Stimulated activated CD8-positive, alpha-beta memory T cell treated with anti-CD3 and anti-CD28 coated beads, Interleukin-15, amount 100 ng/mL, for 24 hours (primary cell): ENCODE results near the gene ARHGAP15.

Experiments used
- DNase-seq: peaks from one replicate; pipeline ENCODE4 v3.0.0-alpha.2; 2020; ENCODE audit warnings: low read depth

ARHGAP15 gene

DNA sequence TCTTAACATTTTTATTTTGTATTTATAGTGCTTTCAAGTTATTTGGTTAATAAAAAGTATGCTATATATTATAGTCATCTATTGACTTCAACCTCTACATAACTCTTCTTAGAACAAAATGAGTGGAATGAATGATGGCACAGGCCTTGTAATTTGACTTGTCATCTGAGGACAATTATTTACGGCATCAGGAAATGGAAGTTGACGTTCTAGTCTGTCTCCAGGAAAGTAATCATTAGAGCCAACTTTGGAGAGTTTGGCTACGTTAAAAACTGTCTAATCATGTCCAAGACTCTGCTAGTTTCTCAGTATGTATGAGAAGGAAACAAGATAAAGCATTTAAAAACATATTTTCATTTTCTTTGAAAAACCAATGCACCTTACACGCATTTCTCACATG, 353.6 kb downstream of the ARHGAP15 start:
- DNase-seq: no peak

DNA sequence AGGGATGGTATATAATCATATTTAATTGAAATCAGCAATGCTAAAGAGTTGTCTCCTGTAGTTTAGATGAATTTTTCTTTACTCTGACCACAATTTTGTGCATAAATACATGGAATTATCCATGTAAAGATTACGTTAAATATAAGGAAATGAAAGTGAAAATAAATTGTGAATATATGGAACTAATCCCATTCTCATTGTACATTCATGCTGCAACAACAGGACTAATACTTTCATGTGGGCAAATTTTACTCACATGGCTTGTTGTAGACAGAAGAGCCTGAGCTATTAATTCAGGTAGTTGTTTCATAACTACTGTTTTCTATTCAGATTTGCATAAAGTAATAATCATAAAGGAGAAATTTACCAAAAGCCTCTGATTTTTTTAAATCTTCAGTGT, 357.8 kb downstream of the ARHGAP15 start:
- no peak for DNase-seq

DNA sequence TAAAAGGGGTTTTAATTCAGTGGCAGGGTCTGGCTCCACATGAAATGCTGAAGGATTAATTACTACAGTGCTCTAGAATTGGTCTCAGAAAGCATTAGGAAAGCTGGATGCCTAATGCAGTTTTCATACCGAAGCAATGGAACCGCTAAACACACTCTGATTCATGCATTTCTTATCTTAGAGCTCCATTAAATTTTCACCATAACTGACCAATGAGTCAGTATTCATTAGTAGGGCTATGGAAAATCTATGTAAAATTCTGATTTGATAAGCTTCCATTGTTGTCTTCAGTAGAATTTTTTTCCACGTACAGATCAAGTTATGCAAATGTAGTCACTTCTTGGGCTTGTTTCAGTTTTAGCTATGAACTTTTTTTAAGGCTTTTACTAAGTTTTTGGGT, 359.9 kb downstream of the ARHGAP15 start:
- no peak for DNase-seq

DNA sequence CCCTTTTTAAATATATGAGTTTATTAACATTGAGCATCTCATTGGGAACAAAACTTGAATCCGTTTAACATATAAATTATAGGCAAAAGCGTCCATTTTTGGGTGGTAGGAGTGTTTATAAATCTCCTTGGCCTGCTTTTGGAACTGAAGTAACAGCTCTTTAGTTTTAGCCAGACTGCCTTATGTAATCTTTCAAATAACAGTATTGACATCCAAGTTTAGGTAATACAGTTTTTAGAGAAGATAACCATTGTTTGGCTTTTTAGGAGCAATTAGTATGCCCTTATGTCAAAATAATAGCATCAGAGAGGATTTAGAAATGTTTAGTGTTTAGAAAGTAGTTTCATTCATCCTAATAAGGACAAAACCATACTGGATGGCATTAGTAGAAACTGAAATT, 361.9 kb downstream of the ARHGAP15 start:
- DNase-seq: no peak

DNA sequence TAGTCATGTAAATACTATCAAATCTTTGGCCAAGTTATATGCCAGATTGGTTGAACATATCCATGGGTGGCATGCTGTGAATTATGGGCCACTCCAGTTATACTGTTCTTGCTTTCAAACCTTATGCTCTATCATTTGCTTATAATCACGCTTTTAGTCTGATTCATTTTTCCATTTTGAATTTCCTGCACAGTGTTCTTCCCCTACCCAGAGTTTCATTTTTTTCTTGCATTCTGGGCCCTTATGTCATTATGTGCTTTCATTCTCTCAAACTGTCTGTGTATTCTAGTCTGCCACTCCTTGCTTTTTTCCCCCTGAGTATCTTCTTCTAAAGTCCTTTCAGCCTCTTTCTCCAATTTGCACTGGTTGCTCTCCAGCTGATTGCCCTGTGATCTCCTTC, 364.1 kb downstream of the ARHGAP15 start:
- DNase-seq: no peak

DNA sequence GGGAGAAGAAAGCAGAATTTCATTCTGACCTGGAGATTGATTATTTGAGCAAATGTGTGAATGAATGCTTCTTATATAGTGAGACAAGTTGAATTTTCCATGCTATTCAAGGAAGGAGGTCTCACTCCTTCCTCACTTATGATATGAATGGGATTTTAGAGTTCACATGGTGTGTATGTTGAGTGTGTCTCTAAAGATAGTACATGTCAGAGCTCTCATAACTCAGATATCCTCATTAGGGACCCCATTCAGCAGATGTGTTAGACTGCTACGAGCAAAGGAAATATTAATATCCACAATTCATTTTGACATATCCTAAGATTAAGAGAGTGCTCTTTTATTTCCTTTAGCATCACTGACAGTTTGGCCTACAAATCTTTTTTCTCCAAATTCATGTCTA, 368.5 kb downstream of the ARHGAP15 start:
- no peak for DNase-seq

DNA sequence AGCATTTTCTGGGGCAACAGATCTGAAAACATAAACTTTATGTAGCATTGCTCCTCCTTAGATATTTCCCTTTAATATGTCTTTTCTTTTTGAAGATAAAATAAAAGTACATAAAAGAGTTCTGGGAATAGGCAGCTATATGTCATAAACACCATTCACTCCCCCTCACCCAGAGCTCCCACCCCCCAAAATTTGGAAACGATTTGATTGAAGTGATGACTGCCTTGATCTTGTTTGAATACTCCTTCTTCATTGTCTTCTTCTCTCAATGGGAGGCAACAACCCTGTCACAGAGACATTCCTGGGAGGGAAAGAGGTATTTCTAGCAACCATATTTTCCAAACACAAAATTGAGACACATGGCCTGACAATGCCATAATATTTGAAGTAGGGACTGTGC, 369.3 kb downstream of the ARHGAP15 start:
- DNase-seq: no peak

DNA sequence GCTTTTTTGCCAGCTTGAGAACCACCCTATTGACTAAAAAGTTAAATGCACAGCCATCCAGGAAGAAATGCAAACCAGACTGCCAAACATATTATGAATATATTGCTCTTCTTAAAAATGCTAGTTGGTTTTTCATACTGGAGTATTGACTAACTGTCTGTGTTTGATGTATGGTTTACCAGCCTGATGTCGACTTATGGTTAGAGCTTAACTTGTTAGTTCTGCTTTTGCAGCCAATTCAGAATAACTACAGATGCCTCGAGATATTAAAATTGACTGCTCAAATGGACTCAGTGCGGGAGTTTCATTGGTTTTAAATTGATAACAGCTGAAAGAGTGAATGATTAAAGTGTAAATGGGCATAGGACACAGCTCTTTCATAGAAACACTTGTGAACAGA, 369.8 kb downstream of the ARHGAP15 start:
- DNase-seq: no peak

DNA sequence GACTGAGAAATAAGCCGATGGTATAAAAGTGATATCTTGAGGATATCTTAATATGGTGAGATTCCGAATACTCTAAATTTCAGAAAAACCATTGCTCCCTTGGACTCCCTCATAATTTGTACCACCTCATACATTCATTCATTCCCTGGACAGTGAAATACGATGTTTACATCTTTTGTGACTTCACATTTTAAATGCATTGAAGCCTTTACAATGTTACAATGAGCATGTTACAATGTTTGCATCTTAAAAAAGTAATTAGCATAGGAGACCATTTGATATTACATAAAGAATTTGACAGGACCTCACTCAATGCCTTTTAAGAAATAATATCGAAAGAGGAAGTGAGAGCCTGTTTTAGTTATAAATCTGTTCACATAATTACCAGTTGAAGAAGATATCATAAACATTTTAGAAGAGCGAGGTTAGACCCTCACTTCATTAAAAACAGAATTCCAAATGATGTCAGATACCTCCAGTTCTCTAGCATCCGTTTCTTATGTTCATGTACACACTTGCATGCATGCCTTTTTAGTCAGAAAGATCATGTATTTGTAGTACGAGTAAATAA, 372.0 kb downstream of the ARHGAP15 start:
- no peak for DNase-seq

DNA sequence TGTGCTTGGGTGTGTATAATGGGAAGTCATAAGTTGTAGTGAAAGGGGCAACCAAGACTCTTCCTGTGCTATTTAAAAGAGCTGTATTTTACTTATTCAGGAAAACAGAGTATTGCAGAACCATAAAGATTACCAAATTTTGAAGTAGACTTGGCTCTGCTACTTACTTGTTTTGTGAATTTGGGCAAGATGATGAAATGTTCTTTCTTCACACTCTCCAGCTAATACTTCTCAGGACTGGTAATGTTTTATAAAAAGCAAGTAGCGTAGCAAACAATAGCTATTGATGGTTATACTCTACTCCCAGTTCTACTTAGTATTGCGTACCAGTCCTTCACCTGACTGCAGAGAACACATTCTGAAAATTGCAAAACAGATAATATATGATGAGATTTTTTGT, 374.1 kb downstream of the ARHGAP15 start:
- no peak for DNase-seq

DNA sequence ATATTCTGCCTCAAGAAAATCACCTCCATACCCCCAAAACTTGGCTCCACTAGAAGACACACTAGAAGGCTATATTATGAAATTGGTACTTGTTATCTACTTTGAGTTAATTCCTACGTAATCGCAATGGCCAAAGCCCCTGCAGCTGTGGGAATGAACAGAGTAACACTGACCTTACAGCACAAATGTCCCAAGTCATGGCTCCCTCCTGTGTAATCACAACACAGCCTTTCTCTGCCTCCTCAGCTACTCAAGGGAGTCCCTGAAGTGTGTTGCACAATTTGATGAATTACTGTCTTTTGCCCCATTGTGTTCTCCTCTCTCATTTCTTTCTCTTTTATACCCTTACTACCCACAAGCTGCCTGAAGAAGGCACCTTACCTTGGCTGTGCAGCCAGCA, 375.2 kb downstream of the ARHGAP15 start:
- DNase-seq: no peak

DNA sequence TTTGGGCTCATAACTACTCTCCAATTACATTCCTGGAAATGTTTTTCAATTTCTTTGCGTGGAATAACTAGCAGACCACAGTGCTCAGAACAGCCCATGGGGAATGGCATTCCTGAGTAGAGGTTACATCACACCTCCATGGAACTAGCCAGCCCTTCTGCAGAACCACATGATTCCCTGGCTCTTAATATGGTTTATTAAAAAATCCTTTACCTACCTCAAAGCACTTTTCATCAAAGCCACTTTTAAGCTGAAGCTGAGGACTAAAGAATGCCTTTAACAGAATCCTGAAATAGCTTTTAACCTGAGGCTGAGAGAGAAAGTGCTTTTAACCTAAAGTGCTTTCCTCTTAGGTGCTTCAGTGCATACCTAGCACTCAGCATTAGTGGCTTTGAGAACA, 376.3 kb downstream of the ARHGAP15 start:
- no peak for DNase-seq

DNA sequence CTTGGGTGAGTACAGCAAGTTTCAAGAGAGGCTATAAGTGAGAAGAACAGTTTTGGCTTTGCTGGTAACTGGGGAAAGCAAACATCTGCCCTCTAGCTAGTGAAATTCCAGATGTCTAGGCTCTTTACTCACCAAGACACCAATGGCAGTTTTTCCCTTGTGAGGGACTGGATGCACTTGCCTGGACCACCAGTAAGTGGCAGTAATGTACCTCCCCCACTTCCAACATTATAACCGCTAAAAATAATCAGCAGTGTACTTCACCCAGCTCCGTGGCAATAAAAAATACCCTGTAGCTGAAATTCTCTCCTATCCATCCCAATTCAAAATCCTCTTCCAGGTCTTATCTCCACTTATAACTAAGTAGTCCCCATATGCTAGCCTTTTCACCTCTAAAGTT, 383.9 kb downstream of the ARHGAP15 start:
- no peak for DNase-seq

DNA sequence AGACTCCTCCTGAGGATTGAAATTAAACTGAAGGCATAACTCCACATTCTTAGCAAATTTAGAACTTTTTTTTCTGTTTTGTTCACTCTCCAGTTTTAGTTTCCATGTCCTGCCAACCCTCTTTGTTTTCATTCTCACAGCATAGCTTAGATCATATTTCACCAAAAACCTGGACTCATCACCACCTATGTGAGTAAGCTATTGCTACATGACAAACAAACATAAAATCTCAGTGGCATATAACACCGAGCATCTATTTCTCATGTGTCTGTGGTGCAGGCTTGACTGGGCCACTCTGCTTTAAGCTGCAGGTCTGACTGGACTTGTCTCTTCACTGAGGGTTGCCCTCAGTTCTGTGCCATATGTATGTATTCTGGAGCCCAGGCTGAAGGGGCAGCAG, 385.2 kb downstream of the ARHGAP15 start:
- DNase-seq: no peak

DNA sequence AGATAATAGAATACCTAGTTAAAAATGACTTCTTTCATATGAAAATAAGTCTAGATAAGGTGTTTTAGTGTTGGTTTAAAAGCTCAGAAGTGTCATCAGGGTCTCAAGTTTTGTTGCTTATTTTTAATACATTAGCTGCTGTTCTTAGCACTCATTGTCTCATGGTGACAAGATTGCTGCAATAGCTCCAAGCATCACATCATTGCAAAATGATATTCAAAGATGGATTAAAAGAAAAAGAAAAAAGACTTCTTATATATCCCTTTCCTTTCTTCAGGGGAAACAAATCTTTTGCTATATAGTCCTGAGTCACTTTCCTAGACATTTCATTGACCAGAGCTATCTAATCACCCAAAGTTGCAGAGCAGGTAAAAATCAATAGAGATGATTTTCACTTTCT, 386.1 kb downstream of the ARHGAP15 start:
- DNase-seq: no peak

DNA sequence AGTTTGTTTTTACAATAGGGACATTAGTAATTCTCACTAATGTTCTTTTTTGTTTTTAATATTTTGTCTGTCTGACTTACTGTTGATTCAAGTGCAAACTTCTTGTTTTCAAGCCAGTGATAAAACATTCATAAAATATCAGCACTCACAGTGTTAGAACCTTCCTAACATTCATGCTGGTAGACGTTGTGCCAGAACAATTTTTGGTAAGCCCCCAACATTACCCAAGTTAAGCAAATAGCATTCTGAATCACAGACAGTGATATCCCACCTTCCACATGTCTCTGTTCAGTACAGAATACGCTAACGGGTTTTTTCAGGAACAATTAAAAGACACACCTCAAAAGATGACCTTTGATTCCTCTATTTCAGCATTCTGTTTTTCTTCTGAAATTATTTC, 390.3 kb downstream of the ARHGAP15 start:
- DNase-seq: no peak

DNA sequence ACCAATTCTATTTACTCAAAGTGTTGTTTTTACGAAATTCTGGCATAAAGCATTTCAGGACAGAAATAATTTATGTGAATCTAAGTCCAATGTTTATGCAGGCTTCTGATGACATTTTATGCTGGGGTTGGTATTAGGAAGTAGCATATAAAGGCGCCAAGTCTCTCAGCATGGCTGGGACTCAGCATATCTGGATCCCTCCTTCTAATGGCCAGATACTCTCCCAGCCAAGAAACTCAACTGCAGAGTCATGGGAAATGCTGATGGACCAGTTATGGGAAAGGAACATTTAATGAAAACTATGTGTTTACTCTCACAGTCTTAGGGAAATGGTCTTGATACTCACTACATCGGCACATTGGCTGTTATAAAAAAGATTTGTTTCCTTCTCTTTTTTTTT, 392.2 kb downstream of the ARHGAP15 start:
- DNase-seq: no peak

DNA sequence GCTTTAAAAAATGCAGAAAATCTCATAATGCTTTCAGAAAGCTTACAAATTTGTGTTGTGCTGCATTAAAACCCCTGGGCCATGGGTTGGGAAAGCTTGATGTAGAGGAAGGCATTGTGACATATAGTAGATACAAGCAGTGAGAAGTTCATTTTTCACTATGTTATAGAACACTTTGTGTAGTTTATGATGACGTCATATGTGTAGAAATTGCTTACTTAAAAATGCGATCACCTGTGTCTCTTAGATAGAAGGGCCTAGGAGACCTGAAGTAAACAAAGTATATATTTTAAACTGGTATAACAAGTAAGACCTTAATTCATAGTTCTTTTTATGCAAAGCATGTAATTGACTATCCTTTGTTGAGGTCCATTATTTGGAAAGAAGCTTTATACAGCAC, 393.5 kb downstream of the ARHGAP15 start:
- no peak for DNase-seq

DNA sequence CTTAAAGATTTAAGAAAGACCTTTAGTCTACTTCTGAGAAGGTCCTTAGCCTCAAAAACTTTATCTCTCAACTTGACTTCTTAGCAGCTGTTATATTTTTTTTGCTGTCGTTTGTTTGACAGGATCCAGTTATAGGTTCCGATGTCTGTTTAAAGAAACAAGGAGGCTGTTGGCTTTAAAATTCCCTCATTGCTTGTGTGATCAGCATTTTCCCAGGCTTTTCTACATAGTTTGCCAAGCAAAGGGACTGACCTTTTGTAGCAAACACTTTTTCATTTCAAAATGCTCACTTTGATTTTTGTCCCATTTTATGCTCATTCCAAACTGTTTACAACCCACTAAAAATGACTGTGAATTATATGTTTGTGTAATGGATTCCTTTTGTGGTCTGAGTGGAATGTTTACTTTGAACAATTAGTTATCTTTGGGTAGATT, 394.9 kb downstream of the ARHGAP15 start:
- no peak for DNase-seq

DNA sequence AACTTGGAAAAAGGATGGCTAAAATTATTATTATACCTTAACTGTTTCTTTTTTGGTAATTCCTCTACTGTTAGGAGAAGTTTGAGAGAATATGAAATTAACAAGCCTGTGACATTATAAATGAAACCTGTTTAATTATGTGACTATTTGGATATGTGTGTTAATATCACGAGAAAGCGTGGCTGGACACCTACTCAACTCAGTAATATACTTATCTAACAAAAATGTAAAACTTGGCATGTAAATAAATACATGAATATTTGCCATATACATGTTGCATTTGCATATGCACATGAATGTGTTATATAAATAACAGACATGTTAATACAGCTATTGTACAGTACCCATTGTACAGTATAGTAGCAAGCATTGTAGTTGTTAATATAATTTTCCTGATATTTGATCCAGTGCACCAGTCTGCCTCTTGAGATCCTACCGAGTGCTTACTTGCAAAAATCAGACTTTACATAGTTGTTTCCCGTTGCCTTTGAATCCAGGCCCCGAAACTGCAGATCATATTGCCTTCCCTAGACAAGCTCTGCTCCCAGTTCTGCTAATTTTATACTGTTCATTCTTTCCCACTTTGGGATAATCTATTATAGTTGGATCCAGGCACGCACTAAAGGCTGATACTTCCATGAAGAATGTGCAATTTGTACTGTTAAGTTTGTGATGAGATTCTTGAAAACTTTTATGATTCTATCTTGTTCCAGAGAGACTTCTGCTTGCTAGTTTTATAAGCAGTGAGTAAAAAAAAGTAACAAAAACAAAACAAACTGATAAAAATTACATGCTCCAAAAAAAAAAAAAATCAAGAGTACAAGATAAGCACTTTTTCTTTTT, 395.6 kb downstream of the ARHGAP15 start:
- no peak for DNase-seq

DNA sequence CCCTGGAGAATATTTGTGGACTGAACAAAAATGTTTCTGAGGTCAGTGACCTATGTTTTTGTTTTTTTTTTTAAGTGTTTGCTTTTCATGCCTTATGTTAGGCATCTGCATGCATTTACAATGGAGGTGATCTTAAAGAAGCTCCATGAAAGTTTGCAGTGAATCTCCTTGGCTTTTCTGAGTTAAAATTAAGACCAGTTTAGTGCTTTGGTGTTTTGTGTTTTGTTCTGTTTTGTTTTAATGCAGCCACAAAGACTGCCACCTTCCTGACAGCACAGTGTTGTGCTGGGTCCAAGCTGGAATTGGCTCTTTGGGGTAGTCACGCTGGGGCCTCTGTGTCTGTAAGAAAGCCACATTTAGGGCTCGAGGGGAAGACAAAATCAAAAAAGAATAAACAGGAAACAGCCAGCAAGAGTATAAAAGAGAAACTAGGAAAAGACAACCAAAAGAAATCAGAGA, 396.2 kb downstream of the ARHGAP15 start:
- DNase-seq: no peak

DNA sequence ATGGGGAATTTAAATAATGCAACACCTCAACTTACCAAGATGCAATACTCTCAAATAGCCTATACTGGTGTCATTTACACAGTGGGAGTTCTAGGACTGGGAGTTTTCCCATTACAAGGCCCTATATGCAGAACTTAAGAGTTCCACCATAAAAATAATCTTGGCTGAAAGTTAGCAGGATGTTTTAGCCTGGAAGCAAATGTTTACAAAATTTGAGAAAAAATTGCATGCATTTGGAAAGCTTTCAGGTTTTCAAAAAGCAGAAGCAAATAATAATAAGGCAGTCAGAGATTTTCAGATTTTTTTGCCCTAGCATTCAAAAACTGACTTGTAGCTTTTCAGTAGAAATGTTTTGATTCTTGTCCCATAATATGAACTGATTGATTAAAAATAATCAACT, 397.3 kb downstream of the ARHGAP15 start:
- DNase-seq: no peak

DNA sequence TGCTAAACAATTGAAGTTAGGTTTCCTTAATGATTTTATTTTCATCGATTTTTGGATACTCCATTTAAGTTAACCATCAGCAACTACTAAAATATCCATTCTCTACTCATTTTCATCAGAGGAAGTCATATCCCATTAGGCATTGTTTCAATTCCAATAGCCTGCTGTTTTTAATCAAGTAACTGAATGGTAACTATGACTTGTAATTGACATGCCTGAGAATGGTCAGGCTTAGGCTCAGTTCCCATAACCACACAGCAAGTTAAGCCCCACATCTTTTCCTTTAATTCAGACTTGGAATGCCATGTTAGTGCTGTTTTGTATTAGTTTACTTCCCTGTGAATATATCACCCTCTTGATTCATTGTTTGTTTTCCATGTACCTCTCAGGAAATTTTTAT, 398.8 kb downstream of the ARHGAP15 start:
- no peak for DNase-seq
